ENCODE results near the gene PIGZ.

The PIGZ gene

GRCh38 chr3:196903740-196904139 lies 64.9 kb downstream of the PIGZ start:
- DNase-seq (ENCODE audit: low spot score) = no peak

- no peak for DNase-seq (ENCODE audit: low spot score)
These were observed 66.3 kb downstream of the PIGZ start for GRCh38 chr3:196902296-196902695.

GRCh38 chr3:196901768-196902167 lies 66.9 kb downstream of the PIGZ start:
- no peak for DNase-seq (ENCODE audit: low spot score)

Data from globus pallidus (tissue), 1 donor.